ENCODE data around the gene ULK4.

The ULK4 gene

GRCh38 chr3:41726891-41727290 lies 235.0 kb downstream of the ULK4 start:
- Histone ChIP-seq H3K4me3 (replicated peaks; ENCODE audit: insufficient read depth, low read length) (no peak overlapping the region), H3K27ac (replicated peaks) (no peak overlapping the region), H3K27me3 (ENCODE audit: insufficient read depth, poor library complexity, severe bottlenecking) (no peaks in the 10 kb centered on the region)
- DNase-seq (ENCODE audit: low read depth in 1 of 2, low spot score in 1 of 2) = no peak
- TF ChIP-seq CTCF (IDR thresholded peaks at IDR 0.05; ENCODE audit: insufficient read depth, low read length) = no peak
- no peak for TF ChIP-seq SPI1 (IDR thresholded peaks at IDR 0.05; ENCODE audit: borderline replicate concordance, low read depth)
- TF ChIP-seq GABPA (IDR thresholded peaks at IDR 0.05; ENCODE audit: low read depth) = no peak
- TF ChIP-seq REST (IDR thresholded peaks at IDR 0.05; ENCODE audit: insufficient replicate concordance, low read depth) = no peak
- no peak for TF ChIP-seq POLR2AphosphoS5 (IDR thresholded peaks at IDR 0.05; ENCODE audit: low read depth)

- Histone ChIP-seq H3K4me3 (replicated peaks; ENCODE audit: insufficient read depth, low read length) (no peak overlapping the region), H3K27ac (replicated peaks) (no peak overlapping the region), H3K27me3 (ENCODE audit: insufficient read depth, poor library complexity, severe bottlenecking) (no peaks in the 10 kb centered on the region)
- no peak for DNase-seq (ENCODE audit: low read depth in 1 of 2, low spot score in 1 of 2)
- TF ChIP-seq GABPA (IDR thresholded peaks at IDR 0.05; ENCODE audit: low read depth) (no peak), REST (IDR thresholded peaks at IDR 0.05; ENCODE audit: insufficient replicate concordance, low read depth) (no peak), SPI1 (IDR thresholded peaks at IDR 0.05; ENCODE audit: borderline replicate concordance, low read depth) (no peak), CTCF (IDR thresholded peaks at IDR 0.05; ENCODE audit: insufficient read depth, low read length) (no peak), POLR2AphosphoS5 (IDR thresholded peaks at IDR 0.05; ENCODE audit: low read depth) (no peak)
These were observed 244.3 kb downstream of the ULK4 start for GRCh38 chr3:41717641-41718040.

GRCh38 chr3:41716471-41716870 lies 245.4 kb downstream of the ULK4 start:
- Histone ChIP-seq H3K27ac (replicated peaks) (no peak overlapping the region), H3K27me3 (ENCODE audit: insufficient read depth, poor library complexity, severe bottlenecking) (no peaks in the 10 kb centered on the region), H3K4me3 (replicated peaks; ENCODE audit: insufficient read depth, low read length) (no peak overlapping the region)
- TF ChIP-seq SPI1 (IDR thresholded peaks at IDR 0.05; ENCODE audit: borderline replicate concordance, low read depth) = no peak
- no peak for TF ChIP-seq REST (IDR thresholded peaks at IDR 0.05; ENCODE audit: insufficient replicate concordance, low read depth)
- no peak for TF ChIP-seq GABPA (IDR thresholded peaks at IDR 0.05; ENCODE audit: low read depth)
- no peak for TF ChIP-seq CTCF (IDR thresholded peaks at IDR 0.05; ENCODE audit: insufficient read depth, low read length)
- TF ChIP-seq POLR2AphosphoS5 (IDR thresholded peaks at IDR 0.05; ENCODE audit: low read depth) = no peak
- DNase-seq (ENCODE audit: low read depth in 1 of 2, low spot score in 1 of 2) = no peak
